Hepatocyte (in vitro differentiated cells): ENCODE data around the gene THAP12.

Source experiments
- CTCF ChIP-seq: fragments of 200-600 bp; sonication (generic); IDR thresholded peaks from 2 replicates; pipeline ENCODE4 v1.5.1; 2016; ENCODE audit warnings: antibody characterized with exemption, mild to moderate bottlenecking; ENCODE audit not compliant: poor library complexity
- EZH2phosphoT487 ChIP-seq: fragments of 200-600 bp; sonication (generic); IDR thresholded peaks from one replicate; pipeline ENCODE4 v1.6.1; 2018; ENCODE audit warnings: antibody characterized with exemption, mild to moderate bottlenecking, low read depth, moderate library complexity; ENCODE audit not compliant: unreplicated experiment, severe bottlenecking

- TF ChIP-seq CTCF (no peak), EZH2phosphoT487 (no peak)
Measured at GRCh38 chr11:76365038-76365679, 15.8 kb downstream of the THAP12 start.
